GM23338 (cell line): ENCODE data around the gene APOBEC3A. TPM values are rescaled to one million over a fixed set of nuclear protein-coding genes. Genes with fewer than 3 reads are reported as not detected.

Experiments
- ATAC-seq: fragments of 200-7000 bp; cut with Tn5 transposase; 3 replicates; pipeline ENCODE4 v1.9.1; 2020
- DNase-seq: peaks from one replicate; pipeline ENCODE4 v3.0.0-alpha.2; 2015; ENCODE audit warnings: low spot score
- H2AFZ ChIP-seq: fragments of 200-600 bp; sonication (generic); 2 replicates; pipeline ENCODE4 v1.8.0; 2016; ENCODE audit warnings: antibody characterized with exemption, mild to moderate bottlenecking, moderate library complexity
- H3F3A ChIP-seq: fragments of 200-600 bp; sonication (generic); replicated peaks from 2 replicates; pipeline ENCODE4 v1.8.0; 2017; ENCODE audit warnings: antibody characterized with exemption, mixed run types, low read depth
- H3K27ac ChIP-seq: fragments of 200-600 bp; sonication (generic); 2 replicates; pipeline ENCODE4 v1.6.1; 2016; ENCODE audit warnings: low read depth
- H3K27me3 ChIP-seq: fragments of 200-600 bp; sonication (generic); 2 replicates; pipeline ENCODE4 v1.8.0; 2016; ENCODE audit warnings: mild to moderate bottlenecking, mixed run types, moderate library complexity; ENCODE audit not compliant: insufficient read depth
- H3K36me3 ChIP-seq: fragments of 200-600 bp; sonication (generic); 2 replicates; pipeline ENCODE4 v1.8.0; 2016; ENCODE audit warnings: mild to moderate bottlenecking; ENCODE audit not compliant: insufficient read depth
- H3K4me1 ChIP-seq: fragments of 200-600 bp; sonication (generic); 2 replicates; pipeline ENCODE4 v1.8.0; 2016; ENCODE audit warnings: mild to moderate bottlenecking, moderate library complexity; ENCODE audit not compliant: insufficient read depth
- H3K4me2 ChIP-seq: fragments of 200-600 bp; sonication (generic); 2 replicates; pipeline ENCODE4 v1.7.1; 2017; ENCODE audit warnings: mixed run types
- H3K4me3 ChIP-seq: fragments of 200-600 bp; sonication (generic); 2 replicates; pipeline ENCODE4 v1.6.1; 2016; ENCODE audit warnings: mixed run types
- H3K79me2 ChIP-seq: fragments of 200-600 bp; sonication (generic); replicated peaks from 2 replicates; pipeline ENCODE4 v1.8.0; 2017; ENCODE audit warnings: mild to moderate bottlenecking; ENCODE audit not compliant: insufficient read depth
- H3K9me2 ChIP-seq: fragments of 200-600 bp; sonication (generic); 2 replicates; pipeline ENCODE4 v1.8.0; 2017; ENCODE audit not compliant: insufficient read depth
- H4K20me1 ChIP-seq: fragments of 200-600 bp; sonication (generic); replicated peaks from 2 replicates; pipeline ENCODE4 v1.8.0; 2017; ENCODE audit warnings: mild to moderate bottlenecking; ENCODE audit not compliant: insufficient read depth
- H3K27ac Mint-ChIP-seq: 2 replicates; pipeline ENCODE4 v1.8.0; 2020; ENCODE audit warnings: inconsistent platforms, mild to moderate bottlenecking, moderate library complexity, mixed read lengths
- H3K27me3 Mint-ChIP-seq: 3 replicates; pipeline ENCODE4 v1.8.0; 2022; ENCODE audit warnings: low read depth, mild to moderate bottlenecking, moderate library complexity, mixed read lengths, inconsistent platforms; ENCODE audit not compliant: insufficient read depth, poor library complexity
- H3K36me3 Mint-ChIP-seq: 3 replicates; pipeline ENCODE4 v1.8.0; 2021; ENCODE audit warnings: low read depth, mild to moderate bottlenecking, inconsistent platforms, moderate library complexity, mixed read lengths
- H3K4me1 Mint-ChIP-seq: 3 replicates; pipeline ENCODE4 v1.8.0; 2020; ENCODE audit warnings: mild to moderate bottlenecking, inconsistent platforms, mixed read lengths
- H3K4me3 Mint-ChIP-seq: 3 replicates; pipeline ENCODE4 v1.8.0; 2021; ENCODE audit warnings: moderate library complexity, mild to moderate bottlenecking, inconsistent platforms, mixed read lengths
- H3K9me3 Mint-ChIP-seq: 3 replicates; pipeline ENCODE4 v1.8.0; 2020; ENCODE audit warnings: moderate library complexity, mild to moderate bottlenecking, inconsistent platforms, mixed read lengths
- ETS1 ChIP-seq: IDR thresholded peaks from 2 replicates; pipeline ENCODE4 v1.6.1; 2016; ENCODE audit warnings: antibody characterized with exemption
- EZH2 ChIP-seq: fragments of 200-600 bp; sonication (generic); IDR thresholded peaks from one replicate; pipeline ENCODE4 v1.8.0; 2017; ENCODE audit warnings: antibody characterized with exemption, mild to moderate bottlenecking, low read depth; ENCODE audit not compliant: unreplicated experiment
- EZH2phosphoT487 ChIP-seq: fragments of 200-600 bp; sonication (generic); IDR thresholded peaks from one replicate; pipeline ENCODE4 v1.8.1; 2018; ENCODE audit warnings: antibody characterized with exemption; ENCODE audit not compliant: unreplicated experiment
- JUNB ChIP-seq: IDR thresholded peaks from one replicate; pipeline ENCODE4 v1.6.1; 2016; ENCODE audit warnings: antibody characterized with exemption; ENCODE audit not compliant: unreplicated experiment
- NANOG ChIP-seq: IDR thresholded peaks from 2 replicates; pipeline ENCODE4 v1.6.1; 2016; ENCODE audit warnings: antibody characterized with exemption, borderline replicate concordance
- POLR2AphosphoS5 ChIP-seq: IDR thresholded peaks from 2 replicates; pipeline ENCODE4 v1.6.1; 2016; ENCODE audit warnings: antibody characterized with exemption, low read depth
- REST ChIP-seq: IDR thresholded peaks from one replicate; pipeline ENCODE4 v1.6.1; 2018; ENCODE audit warnings: antibody characterized with exemption; ENCODE audit not compliant: unreplicated experiment
- STAT1 ChIP-seq: IDR thresholded peaks from one replicate; pipeline ENCODE4 v1.6.1; 2016; ENCODE audit warnings: antibody characterized with exemption; ENCODE audit not compliant: unreplicated experiment
- ZNF114 ChIP-seq: fragments of 250-450 bp; sonication (Bioruptor Pico); IDR thresholded peaks from 2 replicates; pipeline ENCODE4 v1.5.0; 2020; ENCODE audit warnings: mild to moderate bottlenecking, moderate library complexity
- ZNF331 ChIP-seq: fragments of 250-450 bp; sonication (Bioruptor Pico); IDR thresholded peaks from 2 replicates; pipeline ENCODE4 v1.5.0; 2020; ENCODE audit warnings: low read depth, mild to moderate bottlenecking, moderate library complexity
- polyA plus RNA-seq: library from polyadenylated mRNA; unstranded; fragments of >200 nt; fragmentation: Nextera tagmentation; extraction: Ambion mirVana; gene quantifications from 2 replicates; pipeline ENCODE4 v1.2.1, GENCODE V29; 2016
- total RNA-seq: library from RNA; depleted of rRNA; stranded (reverse); fragments of >200 nt; shearing (Covaris generic); gene quantifications from 2 replicates; pipeline ENCODE4 v1.2.3, GENCODE V29; 2014
- TF ChIP-seq, protein P1 (sequence below): fragments of 250-450 bp; sonication (Bioruptor Pico); IDR thresholded peaks from 2 replicates; pipeline ENCODE4 v1.5.0; 2020; ENCODE audit warnings: mild to moderate bottlenecking, moderate library complexity
- TF ChIP-seq, protein P2 (sequence below), 2 experiments: fragments of 200-600 bp in 1 of 2; sonication (generic) in 1 of 2; conservative IDR thresholded peaks; 2 replicates each; pipeline versions ENCODE4 v1.5.1 to v1.6.1; 2016 to 2017; ENCODE audit warnings: antibody characterized with exemption in 2 of 2, low read depth in 2 of 2, mild to moderate bottlenecking in 2 of 2, moderate library complexity in 1 of 2

APOBEC3A gene
- total and polyA plus RNA-seq, 2 experiments from 2014 or later: 0.21 TPM; not detected in 1

- Histone ChIP-seq H3K4me2 (no peak overlapping the region), H4K20me1 (no peaks in the 10 kb centered on the region), H3K27ac (no peak overlapping the region), H3K4me1 (no peaks in the 10 kb centered on the region), H3K9me2 (no peaks in the 10 kb centered on the region), H3K4me3 (no peak overlapping the region), H3K27me3 (no peaks in the 10 kb centered on the region), H3K79me2 (no peaks in the 10 kb centered on the region), H3K36me3 (no peaks in the 10 kb centered on the region), H2AFZ (no peak overlapping the region), H3F3A (no peaks in the 10 kb centered on the region)
- TF ChIP-seq EZH2phosphoT487 (no peak), ETS1 (no peak), ZNF331 (CRISPR knock-in tag) (no peak), NANOG (no peak), JUNB (no peak), STAT1 (no peak), POLR2AphosphoS5 (no peak), REST (no peak), EZH2 (no peak), ZNF114 (CRISPR knock-in tag) (no peak)
- TF ChIP-seq, protein P1, sequence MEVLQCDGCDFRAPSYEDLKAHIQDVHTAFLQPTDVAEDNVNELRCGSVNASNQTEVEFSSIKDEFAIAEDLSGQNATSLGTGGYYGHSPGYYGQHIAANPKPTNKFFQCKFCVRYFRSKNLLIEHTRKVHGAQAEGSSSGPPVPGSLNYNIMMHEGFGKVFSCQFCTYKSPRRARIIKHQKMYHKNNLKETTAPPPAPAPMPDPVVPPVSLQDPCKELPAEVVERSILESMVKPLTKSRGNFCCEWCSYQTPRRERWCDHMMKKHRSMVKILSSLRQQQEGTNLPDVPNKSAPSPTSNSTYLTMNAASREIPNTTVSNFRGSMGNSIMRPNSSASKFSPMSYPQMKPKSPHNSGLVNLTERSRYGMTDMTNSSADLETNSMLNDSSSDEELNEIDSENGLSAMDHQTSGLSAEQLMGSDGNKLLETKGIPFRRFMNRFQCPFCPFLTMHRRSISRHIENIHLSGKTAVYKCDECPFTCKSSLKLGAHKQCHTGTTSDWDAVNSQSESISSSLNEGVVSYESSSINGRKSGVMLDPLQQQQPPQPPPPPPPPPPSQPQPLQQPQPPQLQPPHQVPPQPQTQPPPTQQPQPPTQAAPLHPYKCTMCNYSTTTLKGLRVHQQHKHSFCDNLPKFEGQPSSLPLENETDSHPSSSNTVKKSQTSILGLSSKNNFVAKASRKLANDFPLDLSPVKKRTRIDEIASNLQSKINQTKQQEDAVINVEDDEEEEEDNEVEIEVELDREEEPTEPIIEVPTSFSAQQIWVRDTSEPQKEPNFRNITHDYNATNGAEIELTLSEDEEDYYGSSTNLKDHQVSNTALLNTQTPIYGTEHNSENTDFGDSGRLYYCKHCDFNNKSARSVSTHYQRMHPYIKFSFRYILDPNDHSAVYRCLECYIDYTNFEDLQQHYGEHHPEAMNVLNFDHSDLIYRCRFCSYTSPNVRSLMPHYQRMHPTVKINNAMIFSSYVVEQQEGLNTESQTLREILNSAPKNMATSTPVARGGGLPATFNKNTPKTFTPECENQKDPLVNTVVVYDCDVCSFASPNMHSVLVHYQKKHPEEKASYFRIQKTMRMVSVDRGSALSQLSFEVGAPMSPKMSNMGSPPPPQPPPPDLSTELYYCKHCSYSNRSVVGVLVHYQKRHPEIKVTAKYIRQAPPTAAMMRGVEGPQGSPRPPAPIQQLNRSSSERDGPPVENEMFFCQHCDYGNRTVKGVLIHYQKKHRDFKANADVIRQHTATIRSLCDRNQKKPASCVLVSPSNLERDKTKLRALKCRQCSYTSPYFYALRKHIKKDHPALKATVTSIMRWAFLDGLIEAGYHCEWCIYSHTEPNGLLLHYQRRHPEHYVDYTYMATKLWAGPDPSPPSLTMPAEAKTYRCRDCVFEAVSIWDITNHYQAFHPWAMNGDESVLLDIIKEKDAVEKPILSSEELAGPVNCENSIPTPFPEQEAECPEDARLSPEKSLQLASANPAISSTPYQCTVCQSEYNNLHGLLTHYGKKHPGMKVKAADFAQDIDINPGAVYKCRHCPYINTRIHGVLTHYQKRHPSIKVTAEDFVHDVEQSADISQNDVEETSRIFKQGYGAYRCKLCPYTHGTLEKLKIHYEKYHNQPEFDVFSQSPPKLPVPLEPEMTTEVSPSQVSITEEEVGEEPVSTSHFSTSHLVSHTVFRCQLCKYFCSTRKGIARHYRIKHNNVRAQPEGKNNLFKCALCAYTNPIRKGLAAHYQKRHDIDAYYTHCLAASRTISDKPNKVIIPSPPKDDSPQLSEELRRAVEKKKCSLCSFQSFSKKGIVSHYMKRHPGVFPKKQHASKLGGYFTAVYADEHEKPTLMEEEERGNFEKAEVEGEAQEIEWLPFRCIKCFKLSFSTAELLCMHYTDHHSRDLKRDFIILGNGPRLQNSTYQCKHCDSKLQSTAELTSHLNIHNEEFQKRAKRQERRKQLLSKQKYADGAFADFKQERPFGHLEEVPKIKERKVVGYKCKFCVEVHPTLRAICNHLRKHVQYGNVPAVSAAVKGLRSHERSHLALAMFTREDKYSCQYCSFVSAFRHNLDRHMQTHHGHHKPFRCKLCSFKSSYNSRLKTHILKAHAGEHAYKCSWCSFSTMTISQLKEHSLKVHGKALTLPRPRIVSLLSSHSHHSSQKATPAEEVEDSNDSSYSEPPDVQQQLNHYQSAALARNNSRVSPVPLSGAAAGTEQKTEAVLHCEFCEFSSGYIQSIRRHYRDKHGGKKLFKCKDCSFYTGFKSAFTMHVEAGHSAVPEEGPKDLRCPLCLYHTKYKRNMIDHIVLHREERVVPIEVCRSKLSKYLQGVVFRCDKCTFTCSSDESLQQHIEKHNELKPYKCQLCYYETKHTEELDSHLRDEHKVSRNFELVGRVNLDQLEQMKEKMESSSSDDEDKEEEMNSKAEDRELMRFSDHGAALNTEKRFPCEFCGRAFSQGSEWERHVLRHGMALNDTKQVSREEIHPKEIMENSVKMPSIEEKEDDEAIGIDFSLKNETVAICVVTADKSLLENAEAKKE: no peak
- TF ChIP-seq, protein P2, sequence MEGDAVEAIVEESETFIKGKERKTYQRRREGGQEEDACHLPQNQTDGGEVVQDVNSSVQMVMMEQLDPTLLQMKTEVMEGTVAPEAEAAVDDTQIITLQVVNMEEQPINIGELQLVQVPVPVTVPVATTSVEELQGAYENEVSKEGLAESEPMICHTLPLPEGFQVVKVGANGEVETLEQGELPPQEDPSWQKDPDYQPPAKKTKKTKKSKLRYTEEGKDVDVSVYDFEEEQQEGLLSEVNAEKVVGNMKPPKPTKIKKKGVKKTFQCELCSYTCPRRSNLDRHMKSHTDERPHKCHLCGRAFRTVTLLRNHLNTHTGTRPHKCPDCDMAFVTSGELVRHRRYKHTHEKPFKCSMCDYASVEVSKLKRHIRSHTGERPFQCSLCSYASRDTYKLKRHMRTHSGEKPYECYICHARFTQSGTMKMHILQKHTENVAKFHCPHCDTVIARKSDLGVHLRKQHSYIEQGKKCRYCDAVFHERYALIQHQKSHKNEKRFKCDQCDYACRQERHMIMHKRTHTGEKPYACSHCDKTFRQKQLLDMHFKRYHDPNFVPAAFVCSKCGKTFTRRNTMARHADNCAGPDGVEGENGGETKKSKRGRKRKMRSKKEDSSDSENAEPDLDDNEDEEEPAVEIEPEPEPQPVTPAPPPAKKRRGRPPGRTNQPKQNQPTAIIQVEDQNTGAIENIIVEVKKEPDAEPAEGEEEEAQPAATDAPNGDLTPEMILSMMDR (conservative IDR thresholded peaks at IDR 0.05; ENCODE audit: low read depth in 2 of 2): no peak
- DNase-seq (no peak), ATAC-seq (no peak)
- Mint-ChIP-seq H3K36me3 (no peaks in the 10 kb centered on the region), H3K9me3 (no peaks in the 10 kb centered on the region), H3K4me1 (no peaks in the 10 kb centered on the region; the same call in 2 of the 3 replicates), H3K27me3 (peaks cover 6% of the 10 kb centered on the region), H3K27ac (no peak overlapping the region), H3K4me3 (no peak overlapping the region)
Observed at GRCh38 chr22:38952281-38952993, 5.0 kb upstream of the APOBEC3A start.
